Activated CD4-positive, alpha-beta T cell treated with anti-CD3 and anti-CD28 coated beads for 24 hours (primary cell): ENCODE results near the gene ATP9A.
"Not testable (repeated sequence)": the region's sequence is repeated elsewhere in the genome, so short reads cannot be mapped to it uniquely, and the experiment has no call there.

Source experiments
- DNase-seq, 2 donors: peaks; one replicate each; pipeline ENCODE4 v3.0.0-alpha.2; 2020; ENCODE audit warnings: low read depth in 2 of 2

The ATP9A gene

DNA sequence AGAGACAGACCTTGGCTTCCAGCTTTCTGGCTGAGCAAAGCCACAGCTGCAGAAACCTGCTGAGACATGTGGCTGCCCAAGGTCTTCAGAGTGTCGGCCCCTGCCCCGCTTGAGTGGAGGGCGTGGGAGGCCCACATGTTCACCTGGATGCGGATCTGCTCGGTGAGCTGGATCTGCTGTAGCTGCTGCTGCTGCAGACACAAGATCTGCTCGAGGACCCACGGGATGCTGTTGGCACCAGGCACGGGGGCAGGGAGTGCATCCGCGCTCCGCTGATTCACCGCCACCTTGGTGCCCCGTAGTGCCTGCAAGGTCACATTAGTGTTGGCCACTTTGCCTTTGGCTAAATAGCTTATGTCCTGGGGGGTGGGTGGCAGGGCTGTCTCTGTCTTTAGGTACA, 23.4 kb upstream of the ATP9A start:
- DNase-seq = no peak

DNA sequence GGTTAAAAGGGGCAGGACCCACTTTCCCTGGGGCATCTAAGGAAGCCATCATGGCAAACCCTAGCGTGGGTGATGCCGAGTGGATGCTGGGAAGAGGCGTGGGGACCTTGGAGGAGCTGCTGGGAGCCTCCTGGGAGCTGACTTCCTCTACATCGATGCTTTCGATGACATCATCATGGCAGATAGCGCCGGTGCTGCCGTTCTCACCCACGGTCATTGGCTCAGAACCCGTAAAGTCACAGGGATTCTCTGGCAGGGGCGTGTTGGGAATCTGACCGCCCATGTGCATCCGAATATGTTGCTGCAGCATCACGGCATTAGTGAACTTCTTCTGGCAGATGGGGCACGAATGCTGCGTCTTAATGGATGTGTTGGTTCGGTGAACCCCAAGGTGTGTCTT, 22.1 kb upstream of the ATP9A start:
- DNase-seq = no peak

DNA sequence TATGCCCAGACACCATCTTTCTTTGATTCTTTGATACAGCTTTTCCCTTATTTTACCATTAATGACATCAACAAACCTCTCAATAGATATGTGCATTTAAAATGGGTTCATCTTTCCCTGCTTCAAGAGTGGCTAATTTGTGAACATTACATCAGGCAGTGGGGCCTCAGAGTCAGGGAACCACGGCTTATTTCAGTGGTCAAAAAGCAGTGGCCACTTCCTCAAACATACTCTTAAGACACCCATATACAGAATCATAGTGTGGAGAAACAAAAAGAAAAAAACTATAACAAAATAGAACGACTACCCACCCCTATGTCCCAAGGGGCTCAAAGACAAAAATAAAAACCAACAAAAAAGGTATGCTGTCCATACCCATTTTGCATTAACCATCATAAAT, 21.2 kb upstream of the ATP9A start:
- no peak for DNase-seq

DNA sequence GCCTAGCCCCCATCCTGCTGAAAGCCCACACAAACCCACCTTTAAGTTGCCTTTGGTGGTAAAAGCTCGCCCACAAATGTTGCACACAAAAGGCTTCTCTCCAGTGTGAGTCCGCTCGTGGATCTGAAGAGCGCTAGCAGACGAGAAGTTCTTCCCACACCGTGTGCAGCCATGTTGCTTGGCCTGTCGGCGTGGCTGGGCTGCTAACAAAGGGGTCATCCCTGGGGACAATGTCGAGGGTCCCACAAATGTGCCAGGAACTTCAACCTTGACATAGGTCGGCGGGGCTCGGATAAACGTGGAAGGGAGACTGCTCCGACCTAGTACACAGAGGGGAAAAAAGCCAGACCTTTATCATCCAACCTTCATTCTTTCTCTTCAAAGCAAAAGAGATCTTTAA, 20.6 kb upstream of the ATP9A start:
- DNase-seq = no peak

DNA sequence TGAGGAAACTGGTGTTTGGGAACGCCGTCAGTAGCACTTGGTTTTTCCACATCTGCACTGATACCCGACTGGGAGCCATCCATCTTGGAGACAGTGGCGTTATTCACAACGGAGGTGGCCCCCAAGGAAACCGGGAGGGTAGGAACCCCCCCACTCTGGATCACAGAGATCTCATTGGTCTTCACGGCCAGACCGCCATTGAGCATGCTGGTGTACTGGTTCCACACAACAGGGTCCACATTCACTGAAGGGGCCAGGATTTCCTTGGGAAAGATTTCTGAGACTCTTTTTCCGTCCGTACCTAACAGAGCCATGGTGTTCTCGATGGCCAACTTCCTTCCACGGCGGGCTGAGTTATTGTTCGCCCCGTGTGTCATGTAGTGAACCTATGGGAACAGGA, 16.1 kb upstream of the ATP9A start:
- no peak for DNase-seq

DNA sequence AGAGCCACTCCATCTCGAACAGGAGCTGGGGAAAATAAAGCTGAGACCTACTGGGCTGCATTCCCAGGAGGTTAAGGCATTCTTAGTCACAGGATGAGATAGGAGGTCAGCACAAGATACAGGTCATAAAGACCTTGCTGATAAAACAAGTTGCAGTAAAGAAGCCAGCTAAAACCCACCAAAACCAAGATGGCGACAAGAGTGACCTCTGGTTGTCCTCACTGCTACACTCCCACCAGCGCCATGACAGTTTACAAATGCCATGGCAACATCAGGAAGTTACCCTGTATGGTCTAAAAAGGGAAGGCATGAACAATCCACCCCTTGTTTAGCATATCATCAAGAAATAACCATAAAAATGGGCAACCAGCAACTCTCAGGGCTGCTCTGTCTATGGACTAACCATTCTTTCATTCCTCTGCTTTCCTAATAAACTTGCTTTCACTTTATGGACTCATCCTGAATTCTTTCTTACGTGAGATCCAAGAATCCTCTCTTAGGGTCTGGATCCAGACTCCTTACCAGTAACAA, 10.1 kb upstream of the ATP9A start:
- DNase-seq = not testable (repeated sequence)

DNA sequence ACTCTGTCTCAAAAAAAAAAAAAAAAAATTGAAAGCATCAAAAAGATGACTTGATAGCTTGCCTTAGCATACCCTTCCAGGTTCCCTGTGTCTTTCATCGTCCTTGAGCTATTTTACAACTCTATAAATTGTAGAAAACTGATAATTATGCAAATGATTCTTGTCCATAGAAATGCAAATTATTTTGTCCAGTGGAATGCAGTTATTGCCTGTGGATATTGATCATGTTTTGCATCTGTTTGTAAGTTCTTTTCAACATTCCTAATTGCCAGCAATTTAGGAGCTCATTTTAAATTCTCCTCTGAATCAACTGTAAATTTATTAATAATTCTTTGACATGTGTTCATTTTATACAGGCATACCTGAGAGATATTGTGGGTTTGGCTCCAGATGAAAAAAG, 7.1 kb upstream of the ATP9A start:
- DNase-seq = no peak

DNA sequence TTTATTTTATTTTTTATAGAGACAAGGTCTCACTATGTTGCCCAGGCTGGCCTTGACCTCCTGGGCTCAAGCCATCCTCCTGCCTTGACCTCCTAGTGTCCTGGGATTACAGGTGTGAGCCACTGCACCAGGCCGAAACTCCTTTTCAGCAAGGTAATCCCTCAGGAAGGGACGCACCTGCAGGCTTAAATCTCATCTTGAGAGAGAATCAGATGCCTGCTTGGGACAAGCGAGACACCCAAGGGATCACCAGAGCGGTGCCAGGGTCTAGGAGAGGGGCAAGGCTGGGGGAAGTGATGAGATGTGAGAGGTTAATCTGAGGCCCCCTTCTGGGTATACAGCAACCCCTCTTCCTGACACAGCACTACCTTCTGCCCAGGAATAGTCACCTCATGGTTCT, 4.0 kb upstream of the ATP9A start:
- no peak for DNase-seq

DNA sequence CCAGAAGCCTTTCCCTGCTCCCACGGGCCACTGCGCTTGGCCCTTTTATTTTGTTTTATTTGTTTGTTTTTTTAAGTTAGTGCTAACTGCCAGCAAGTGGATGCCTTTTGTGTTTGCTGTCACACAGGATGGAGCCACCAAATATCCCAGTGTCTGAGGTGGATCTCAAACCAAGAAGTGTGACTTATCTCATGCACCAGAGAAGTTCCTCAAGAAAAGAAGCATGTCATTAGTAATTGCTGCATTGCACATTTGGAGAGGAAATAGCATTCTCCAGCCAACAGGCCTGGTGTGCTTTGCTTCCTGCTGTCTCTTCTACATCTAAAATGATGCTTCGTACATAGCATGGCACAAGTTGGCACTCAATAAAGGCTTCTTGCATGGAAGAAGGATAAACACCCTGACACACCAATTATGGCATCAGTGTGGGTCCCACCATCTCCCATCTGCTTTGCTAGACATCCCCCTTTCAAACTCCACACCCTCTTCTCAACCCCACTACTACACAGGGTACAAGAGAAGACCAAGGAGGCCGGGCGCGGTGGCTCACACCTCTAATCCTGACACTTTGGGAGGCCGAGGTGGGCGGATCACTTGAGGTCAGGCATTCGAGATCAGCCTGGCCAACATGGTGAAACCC, 1.9 kb upstream of the ATP9A start:
- no peak for DNase-seq

DNA sequence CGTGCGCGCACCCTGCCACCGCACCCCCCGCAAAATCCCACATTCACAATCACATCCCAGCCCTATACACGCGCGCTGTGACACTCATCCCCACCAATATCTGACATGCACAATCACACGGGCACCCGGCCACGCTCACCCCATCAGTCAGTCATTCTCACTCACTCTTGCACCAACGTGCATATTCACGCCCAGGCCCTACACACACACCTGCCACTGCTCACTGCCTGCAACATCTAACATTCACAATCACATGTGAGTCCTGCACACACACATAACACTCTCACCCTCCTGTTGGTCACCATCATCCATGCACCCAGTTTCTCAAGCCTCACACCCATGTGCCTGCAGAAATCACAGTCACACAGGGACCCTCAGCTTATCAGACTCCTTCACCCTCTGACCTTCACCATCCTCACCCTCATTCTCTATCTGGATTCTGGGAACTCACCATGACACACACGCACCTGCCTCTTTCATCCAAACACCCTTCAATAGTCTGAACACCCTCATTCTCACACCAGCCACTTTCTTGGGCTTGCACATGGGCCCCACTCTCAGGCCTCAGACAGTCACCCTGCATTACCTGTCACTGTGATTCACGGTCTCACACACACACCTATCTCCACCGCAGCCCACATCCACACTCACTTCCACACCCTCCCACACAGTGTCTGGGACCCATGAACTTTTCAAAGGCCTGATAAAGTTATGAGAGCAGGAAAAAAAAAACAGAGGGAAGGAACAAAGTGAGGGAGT, 748 bp upstream of the ATP9A start:
- DNase-seq = no peak

DNA sequence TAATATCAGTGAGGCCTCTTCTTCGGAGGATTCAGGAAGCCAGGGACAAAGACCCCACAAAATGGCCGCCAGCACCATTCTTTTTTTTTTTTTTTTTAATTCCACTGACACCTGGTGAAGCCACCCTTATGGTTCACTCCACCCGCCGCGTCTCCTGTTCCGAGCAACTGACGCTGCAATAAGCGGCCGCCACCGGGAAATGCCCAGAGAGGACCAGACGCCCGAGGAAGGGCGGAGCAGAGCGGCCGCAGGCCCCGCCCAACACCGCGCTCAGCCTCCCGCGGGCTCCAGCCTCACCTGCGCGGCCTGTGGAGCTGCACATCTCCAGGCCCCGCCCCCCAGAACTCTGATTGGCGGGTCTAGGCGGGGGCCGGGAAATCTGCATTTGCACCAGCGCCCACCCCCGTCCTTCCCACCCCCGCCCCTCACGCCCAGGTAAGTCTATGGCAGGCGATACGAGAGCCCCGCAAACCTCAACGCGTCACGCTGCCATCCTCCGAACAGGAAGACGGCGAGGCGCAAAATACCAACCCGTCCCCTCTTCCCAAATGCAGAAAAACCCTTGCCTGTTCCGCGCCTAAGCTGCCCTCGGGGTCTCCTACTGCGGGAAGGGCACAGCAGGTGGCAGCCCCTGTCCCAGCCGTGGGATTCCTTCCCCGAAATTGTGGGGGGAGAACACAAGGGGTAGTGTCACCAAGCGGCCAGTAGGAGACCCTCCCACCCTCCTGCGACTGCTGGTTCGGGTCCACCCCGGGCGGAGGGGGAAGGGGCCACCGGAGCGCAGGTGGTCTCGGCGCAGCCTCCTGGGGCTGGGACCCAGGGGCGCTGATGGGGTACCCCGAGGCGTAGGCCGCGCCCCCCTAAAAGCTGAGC, 960 bp downstream of the ATP9A start:
- peak in 1 of 2 donors; percentile 54 for DNase-seq

DNA sequence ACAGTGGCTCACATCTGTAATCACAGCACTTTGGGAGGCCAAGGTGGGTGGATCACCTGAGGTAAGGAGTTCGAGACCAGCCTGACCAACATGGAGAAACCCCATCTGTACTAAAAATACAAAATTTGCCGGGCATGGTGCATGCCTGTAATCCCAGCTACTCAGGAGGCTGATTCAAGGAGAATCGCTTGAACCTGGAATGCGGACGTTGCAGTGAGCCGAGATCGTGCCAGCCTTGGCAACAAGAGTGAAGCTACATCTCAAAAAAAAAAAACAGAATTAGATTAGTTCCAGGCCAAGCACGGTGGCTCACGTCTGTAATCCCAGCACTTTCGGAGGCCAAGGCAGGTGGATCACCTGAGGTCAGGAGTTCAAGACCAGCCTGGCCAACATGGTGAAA, 2.8 kb downstream of the ATP9A start:
- not testable (repeated sequence) for DNase-seq

DNA sequence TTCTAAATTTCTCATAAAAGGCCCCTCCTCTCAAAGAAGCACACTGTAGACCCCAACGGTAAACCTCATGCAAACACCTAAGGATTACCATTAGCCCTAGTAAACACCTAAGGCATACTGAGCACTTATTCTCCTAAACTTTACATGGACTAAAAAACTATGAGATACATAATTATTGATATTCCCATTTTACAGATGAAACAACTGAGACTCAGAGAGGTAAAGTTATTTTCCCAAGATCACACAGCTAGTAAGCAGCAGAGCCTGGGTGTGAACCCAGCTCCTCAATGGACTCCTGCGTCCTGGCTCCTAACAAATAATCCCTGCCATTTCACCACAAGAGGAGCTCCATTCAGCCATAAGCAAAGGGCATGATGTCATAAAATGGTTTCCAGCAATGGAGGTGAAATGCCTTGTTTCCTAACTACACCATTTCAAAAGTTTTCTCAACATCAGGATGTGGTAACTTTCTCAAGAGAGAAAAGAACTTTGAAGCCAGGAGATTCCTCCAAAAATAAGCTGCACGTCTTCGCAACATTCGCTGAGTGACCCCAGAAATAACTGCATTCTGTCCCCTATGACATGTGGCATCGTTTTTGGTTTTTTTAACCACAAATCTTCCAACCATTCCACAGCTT, 4.1 kb downstream of the ATP9A start:
- no peak for DNase-seq

DNA sequence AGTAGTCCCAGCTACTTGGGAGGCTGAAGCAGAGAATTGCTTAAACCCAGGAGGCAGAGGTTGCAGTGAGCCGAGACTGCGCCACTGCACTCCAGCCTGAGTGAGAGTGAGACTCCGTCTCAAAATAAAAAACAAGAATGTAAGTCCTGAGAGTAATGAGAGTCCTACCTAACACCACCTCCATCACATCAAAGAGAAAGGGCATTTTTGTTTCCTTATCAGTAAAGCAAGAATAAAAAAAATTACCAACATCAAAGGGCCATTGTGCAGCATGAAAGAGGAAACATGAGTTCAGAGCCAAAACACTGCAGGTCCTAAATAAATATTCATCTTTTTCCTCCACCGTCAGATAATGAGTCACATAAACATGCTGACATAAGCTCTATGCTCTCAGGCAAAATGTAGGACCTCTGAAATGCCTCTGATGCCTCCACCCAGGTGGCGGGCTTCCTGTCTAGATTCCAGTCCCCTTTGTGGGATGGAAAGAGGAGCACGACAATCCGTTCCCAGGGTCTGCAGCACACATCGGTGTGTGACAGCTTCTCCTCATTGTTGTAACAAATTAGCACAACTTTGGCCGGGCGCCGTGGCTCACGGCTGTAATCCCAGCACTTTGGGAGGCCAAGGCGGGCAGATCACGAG, 7.2 kb downstream of the ATP9A start:
- DNase-seq = no peak

DNA sequence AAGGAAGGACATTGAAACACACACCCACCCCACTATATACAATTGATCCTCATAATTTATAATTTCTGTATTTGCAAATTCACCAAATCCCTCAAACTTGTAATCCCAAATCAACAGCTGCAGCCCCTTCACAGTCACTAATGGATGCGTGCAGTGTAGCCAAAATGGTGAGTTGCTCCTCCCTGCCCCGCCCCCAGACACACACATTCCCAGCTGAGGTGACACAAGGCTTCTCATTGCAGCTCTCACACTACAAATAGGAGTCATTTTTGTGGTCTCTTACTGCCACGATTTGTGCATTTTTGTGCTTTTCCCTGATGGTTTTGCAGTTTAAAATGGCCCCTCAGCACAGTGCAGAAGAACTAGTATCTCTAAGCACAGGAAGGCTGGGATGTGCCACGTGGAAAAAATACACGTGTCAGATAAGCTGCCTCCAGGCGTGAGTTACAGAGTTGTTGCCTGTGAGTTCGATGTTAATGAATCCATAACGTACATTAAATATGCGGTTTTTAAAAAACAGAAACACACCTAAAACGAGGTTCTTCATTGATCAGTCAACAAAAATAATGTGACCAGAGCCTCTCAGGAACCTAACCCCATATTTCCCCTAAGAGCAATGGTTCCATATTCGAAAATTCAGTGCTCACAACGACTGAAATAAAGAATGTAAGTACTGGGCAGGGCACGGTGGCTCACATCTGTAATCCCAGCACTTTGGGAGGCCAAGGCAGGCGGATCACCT, 8.2 kb downstream of the ATP9A start:
- no peak for DNase-seq

DNA sequence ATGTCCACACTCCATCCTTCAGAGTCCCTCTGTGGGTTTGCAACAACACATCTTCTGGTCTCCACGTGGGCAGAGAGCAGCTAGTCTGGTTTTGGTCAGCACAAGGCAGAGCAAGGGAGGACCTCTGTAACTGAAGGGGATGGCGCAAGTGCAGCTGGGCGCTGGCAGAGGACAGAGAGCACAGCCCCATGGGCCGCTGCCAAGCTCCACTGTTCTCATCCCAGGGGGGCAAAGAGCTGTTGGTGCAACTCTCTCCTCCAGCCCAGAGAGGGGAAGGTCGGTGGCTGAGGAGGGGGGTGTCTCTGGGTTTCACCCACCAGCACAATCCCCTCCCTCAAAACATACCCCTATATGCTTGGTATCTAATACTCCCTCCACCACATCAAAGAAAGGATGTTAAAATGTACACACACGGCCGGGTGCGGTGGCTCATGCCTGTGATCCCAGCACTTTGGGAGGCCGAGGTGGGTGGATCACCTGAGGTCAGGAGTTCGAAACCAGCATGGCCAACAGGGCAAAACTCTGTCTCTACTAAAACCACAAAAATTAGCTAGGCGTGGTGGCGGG, 9.1 kb downstream of the ATP9A start:
- no peak for DNase-seq

DNA sequence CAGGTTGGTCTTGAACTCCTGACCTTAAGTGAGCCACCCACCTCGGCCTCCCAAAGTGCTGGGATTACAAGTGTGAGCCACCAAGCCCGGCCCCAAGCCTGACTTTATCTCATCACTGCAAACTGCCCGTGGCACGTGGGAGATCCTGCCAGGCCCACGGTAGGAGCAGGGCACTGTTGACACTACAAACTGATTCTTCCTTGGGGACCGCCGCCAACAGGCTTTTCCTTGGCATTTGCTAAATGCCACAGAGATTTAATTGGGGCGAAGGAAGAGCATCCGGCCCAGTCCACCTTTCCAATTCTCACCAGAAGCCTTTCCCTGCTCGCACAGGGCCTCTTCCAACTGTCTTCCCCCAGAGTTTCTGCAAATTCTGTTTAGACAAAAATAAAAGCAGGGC, 11.0 kb downstream of the ATP9A start:
- DNase-seq = no peak

DNA sequence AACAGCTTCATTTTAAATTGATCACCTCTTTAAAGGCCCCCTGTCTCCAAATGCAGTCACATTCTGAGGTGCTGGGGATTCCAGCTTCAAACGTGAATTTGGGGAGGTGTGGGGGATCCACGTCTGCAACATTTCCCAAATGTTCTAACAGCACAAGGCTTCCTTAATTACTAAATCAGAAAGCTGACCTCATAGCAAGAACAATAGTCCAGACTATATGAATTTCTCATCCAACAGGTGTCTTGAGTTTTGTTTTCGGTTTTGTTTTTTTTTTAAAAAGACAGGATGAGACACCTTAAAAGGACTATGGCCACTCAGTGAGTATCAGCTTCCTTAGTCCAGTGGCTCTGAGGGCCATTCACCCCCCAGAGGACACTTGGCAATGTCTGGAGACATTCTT, 11.5 kb downstream of the ATP9A start:
- DNase-seq = no peak

DNA sequence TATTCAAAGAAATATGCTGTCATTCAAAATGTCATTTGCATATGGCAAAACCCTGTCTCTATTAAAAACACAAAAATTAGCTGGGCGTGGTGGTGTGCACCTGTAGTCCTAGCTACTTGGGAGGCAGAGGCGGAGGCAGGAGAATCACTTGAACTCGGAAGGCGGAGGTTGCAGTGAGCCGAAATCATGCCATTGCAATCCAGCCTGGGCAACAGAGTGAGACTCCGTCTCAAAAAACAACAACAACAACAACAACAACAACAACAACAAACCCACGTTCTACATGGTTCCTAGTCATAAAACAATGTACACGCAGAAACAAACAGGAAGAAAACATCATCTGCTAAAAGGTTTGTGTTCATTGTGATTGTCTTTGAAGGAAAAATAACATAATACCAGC, 15.0 kb downstream of the ATP9A start:
- DNase-seq = not testable (repeated sequence)

DNA sequence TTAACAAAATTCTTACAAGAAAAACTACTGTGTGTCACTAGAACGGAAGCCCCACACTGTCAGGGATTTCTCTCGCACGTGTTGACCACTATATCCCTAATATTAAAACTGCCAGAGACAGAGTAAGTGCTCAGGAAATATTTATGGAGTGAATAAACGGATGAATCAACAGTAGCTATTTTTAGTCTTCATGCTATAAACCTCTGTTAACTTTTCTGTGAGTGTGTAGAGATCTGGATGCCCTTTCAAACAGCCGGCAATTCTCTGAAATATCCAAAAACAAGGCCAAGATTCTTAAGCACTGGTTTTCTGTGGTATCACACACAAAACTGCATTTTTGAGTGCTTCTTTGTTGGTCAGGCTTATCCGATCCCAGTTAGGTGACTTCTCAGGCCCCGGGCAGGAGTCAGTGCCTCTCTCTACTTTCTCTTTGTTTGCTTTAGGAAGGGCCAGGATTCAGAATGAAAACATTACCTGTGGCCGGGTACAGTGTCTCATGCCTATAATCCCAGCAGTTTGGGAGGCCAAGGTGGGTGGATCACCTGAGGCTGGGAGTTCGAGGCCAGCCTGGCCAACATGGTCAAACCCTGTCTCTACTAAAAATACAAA, 15.7 kb downstream of the ATP9A start:
- DNase-seq = no peak
